GM12873 (cell line): ENCODE measurements around the gene RPS6KC1.

ENCODE experiments used
- CTCF ChIP-seq: IDR thresholded peaks from 2 replicates; pipeline ENCODE4 v1.5.1; 2012; ENCODE audit warnings: low read depth, mild to moderate bottlenecking, moderate library complexity, low read length, control low read depth; ENCODE audit not compliant: insufficient read depth; ENCODE audit errors: missing control alignments

The RPS6KC1 gene

DNA sequence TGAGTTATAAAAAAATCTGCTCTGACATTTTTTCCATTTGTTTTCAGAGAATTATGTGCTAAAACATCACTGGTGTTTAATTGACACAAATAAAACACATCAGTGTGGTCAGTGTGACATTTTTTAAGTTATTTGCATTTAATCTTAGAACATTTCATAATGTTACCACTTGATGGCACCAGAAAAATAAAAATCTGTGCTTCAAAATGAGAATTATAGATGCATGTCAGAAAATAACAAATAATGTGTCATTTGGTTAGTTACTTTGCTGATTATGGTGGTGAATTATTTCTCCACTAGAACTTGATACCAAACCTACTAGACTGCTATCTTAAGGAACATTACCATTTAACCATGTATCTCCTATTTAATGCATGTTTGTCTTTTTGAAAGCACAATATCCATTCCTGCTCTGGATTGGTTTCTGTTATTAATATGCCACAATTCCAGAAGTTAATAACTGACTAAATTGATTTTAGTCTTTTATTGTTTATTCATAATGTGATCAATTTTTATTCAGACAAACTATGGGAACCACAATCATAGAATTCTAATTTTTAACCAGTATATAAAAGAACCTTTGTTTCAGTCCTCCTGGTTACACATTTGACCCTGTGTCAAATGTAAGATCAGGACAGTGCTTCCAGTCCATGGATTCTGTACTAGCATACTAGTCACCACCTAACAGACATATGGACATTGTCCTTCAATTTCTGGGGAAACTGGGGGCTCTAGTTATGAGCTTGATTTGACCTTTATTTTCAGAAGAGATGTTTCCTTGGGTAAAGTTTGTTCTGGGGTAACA, 81.0 kb downstream of the RPS6KC1 start:
- TF ChIP-seq CTCF = no peak

DNA sequence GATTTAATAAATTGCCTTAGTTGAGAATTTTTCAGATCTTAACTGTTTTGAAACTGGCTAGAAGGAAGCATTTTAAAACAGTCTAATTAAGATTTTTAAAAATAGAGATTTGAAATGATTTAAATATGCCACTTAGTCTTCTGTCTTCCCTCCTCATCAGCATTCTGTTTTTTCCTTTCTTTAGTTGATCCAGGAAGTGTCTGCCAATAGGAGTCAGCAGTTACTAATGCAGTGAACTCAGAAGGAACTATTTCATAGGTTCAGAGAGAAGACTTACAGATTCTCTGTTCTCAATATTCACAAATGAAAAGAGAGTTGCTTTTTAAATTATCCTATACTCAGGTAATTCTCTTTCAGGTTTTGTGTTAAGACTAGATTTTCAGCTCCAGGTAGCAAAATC, 84.5 kb downstream of the RPS6KC1 start:
- TF ChIP-seq CTCF = no peak

GRCh38 chr1:213136190-213136917, 85.3 kb downstream of the RPS6KC1 start:
- no peak for TF ChIP-seq CTCF

DNA sequence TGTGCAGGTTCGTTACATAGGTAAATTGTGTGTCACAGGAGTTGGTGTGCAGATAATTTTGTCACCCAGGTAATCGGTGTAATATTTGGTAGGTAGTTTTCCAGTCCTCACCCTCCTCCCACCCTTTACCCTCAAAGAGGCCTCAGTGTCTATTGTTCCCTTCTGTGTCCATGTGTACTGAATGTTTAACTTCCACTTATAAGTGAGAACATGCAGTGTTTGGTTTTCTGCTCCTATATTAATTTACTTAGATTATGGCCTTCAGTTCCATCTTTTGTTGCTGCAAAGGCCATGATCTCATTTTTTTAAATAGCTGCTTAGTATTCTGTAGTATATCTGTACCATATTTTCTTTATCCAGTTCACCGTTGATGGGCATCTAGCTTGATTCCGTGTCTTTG, 87.3 kb downstream of the RPS6KC1 start:
- no peak for TF ChIP-seq CTCF

DNA sequence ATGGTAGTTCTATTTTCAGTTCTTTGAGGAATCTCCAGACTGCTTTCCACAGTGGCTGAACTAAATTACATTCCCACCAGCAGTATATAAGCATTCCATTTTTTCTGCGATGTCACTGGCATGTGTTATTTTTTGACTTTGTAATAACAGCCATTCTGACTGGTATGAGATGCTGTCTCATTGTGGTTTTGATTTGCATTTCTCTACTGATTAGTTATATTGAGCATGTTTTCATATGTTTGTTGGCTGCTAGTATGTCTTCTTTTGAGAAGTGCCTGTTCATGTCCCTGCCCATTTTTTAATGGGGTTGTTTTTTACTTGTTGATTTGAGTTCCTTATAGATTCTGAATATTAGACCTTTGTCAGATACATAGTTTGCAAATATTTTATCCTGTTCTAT, 87.9 kb downstream of the RPS6KC1 start:
- TF ChIP-seq CTCF = no peak

GRCh38 chr1:213148905-213149304, 97.9 kb downstream of the RPS6KC1 start:
- TF ChIP-seq CTCF = no peak

DNA sequence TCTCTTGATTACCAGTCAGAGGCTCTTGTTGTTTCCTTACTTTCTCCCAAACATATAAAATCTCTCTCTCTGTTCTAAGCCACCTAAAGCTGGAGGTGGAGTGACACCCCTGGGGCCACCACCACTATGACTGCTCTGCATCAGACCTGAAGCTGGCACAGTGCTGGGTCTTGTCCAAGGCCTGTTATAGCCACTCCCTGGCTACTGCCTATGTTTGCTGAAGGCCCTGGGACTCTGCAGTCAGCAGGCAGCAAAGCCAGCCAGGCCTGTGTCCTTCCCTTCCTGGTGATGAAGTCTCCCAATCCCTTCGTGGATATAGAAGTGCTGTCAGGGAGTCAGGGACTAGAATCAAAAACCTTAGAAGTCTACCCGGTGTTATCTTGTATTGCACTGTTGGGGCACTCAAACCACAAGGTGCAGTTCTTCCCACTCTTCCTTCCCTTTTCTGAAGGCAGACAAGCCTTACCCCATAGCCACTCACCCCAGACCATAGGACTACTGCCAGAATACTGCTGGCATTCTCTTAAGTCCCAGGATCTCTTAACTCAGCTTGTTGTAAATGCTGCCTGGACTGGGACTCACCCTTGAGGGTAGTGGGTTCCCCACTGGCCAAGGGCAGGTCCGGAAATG, 103.1 kb downstream of the RPS6KC1 start:
- TF ChIP-seq CTCF = no peak
